Measurements from ENCODE around the gene ANO8. TPM values are rescaled to one million over a fixed set of nuclear protein-coding genes. Genes with fewer than 3 reads are reported as not detected.
A peak's percentile ranks its signal among the peaks of the same experiment; 100 is the strongest.

The ANO8 gene
- total and polyA plus RNA-seq, 2 experiments from 2014 or later = 4.5 to 24.9 TPM

DNA sequence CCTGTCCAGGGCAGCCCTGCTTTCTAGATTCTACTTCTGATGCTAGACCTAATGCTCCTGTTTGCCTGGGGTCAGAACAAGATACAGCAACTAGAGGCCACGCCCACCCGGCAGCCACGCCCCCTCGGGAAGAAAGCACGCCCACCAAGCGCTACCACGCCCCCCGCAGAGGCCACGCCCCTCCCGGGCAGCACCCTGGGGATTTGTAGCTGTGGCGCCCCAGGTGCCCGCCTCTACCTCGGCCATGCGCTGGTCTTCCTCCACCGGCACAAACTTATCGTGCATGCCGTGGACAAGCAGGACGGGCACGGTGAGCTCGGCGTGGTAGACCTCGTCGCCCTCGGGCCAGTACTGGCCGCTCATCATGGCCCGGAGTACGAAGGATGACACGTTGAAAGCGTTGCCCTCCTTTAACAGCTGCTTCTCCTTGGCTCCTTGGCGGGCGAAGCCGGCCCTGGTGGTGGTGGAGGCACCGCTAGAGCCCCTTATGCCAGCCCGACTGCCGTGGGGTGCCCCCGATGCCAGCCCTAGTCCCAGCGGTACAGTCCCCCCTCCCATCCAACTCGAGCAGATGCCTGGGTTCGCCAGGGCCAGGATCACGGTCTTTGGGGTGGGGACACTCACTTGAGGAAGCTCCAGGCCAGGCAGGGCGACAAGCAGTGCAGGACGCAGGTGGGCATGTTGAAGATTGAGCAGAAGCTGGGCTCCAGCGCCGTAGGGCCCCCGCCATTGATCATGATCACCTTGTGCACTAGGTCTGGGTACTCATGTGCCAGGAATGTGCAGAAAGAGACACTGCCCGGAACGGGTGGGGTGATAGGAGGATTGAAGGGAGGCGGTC is 40.4 kb downstream of the ANO8 start:
- DNase-seq (ENCODE audit: low spot score) (peak; percentile 82), ATAC-seq (peak; percentile 23)
- peak overlapping the region; percentile 80 for H3K27ac Mint-ChIP-seq
- Histone ChIP-seq H3K36me3 (ENCODE audit: insufficient read depth) (no peaks in the 10 kb centered on the region; the same call in 1 of the 2 replicates), H3K79me2 (replicated peaks; ENCODE audit: insufficient read depth) (peaks cover 15% of the 10 kb centered on the region), H3K27me3 (ENCODE audit: insufficient read depth) (no peaks in the 10 kb centered on the region), H3F3A (replicated peaks; ENCODE audit: low read depth) (peaks cover 18% of the 10 kb centered on the region), H3K4me1 (ENCODE audit: insufficient read depth) (peaks cover 11% of the 10 kb centered on the region), H4K20me1 (replicated peaks; ENCODE audit: insufficient read depth) (no peaks in the 10 kb centered on the region; the same call in 1 of the 2 replicates), H3K9me2 (ENCODE audit: insufficient read depth) (no peaks in the 10 kb centered on the region), H3K4me3 (peak overlapping the region; percentile 61), H3K4me2 (peak overlapping the region; percentile 83; the same call in 1 of the 2 replicates), H3K27ac (ENCODE audit: low read depth) (peak overlapping the region; percentile 84; the same call in 1 of the 2 replicates), H2AFZ (no peak overlapping the region)
- peaks cover 31% of the 10 kb centered on the region for H3K36me3 Mint-ChIP-seq (ENCODE audit: low read depth)
- TF ChIP-seq POLR2AphosphoS5 (IDR thresholded peaks at IDR 0.05; ENCODE audit: low read depth) (0 out of 2 replicates have a peak, but pooled peaks have one; percentile 20), EZH2phosphoT487 (IDR thresholded peaks at IDR 0.05; ENCODE audit: unreplicated experiment) (no peak)
- H3K4me3 Mint-ChIP-seq = peak overlapping the region; percentile 82
- peaks cover 20% of the 10 kb centered on the region for H3K27me3 Mint-ChIP-seq (ENCODE audit: insufficient read depth, low read depth, poor library complexity)
- peaks cover 10% of the 10 kb centered on the region; the same call in 2 of the 3 replicates for H3K9me3 Mint-ChIP-seq
- peaks cover 6% of the 10 kb centered on the region for H3K4me1 Mint-ChIP-seq

DNA sequence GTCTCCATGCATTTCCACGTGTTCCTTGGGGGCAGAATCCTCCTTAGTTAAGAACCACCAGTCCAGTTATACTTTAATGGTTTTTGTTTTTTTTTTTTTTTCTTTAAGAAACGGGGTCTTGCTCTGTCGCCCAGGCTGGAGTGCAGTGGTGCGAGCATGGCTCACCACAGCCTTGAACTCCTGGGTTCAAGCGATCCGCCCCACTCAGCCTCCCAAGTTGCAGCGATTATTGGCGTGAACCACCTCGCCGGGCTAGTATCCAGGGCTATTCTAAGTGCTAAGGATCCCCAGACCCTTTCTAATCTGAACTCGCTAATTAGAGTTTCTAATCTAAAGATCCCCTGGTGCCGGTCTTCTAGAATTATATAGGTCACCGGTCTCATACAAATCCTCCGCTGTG is 41.0 kb downstream of the ANO8 start:
- peaks cover 11% of the 10 kb centered on the region for H3K4me1 ChIP-seq (ENCODE audit: insufficient read depth)
- H3K27ac Mint-ChIP-seq = no peak overlapping the region; the same call in 1 of the 2 replicates
- H3K27me3 Mint-ChIP-seq (ENCODE audit: insufficient read depth, low read depth, poor library complexity) = peaks cover 20% of the 10 kb centered on the region
- H3K36me3 ChIP-seq (ENCODE audit: insufficient read depth) = no peaks in the 10 kb centered on the region; the same call in 1 of the 2 replicates
- no peaks in the 10 kb centered on the region; the same call in 1 of the 2 replicates for H4K20me1 ChIP-seq (replicated peaks; ENCODE audit: insufficient read depth)
- peak overlapping the region; percentile 84; the same call in 1 of the 2 replicates for H3K27ac ChIP-seq (ENCODE audit: low read depth)
- H3K4me3 ChIP-seq = peak overlapping the region; percentile 61
- H3K36me3 Mint-ChIP-seq (ENCODE audit: low read depth) = peaks cover 27% of the 10 kb centered on the region
- peaks cover 6% of the 10 kb centered on the region for H3K4me1 Mint-ChIP-seq
- no peak overlapping the region for H2AFZ ChIP-seq
- peaks cover 22% of the 10 kb centered on the region for H3F3A ChIP-seq (replicated peaks; ENCODE audit: low read depth)
- H3K27me3 ChIP-seq (ENCODE audit: insufficient read depth) = no peaks in the 10 kb centered on the region
- no peak for DNase-seq (ENCODE audit: low spot score)
- H3K9me2 ChIP-seq (ENCODE audit: insufficient read depth) = no peaks in the 10 kb centered on the region
- peak overlapping the region; percentile 83; the same call in 1 of the 2 replicates for H3K4me2 ChIP-seq
- H3K9me3 Mint-ChIP-seq = peaks cover 8% of the 10 kb centered on the region; the same call in 2 of the 3 replicates
- ATAC-seq = no peak
- peaks cover 15% of the 10 kb centered on the region for H3K79me2 ChIP-seq (replicated peaks; ENCODE audit: insufficient read depth)
- H3K4me3 Mint-ChIP-seq = peak overlapping the region; percentile 82
- TF ChIP-seq, protein P1, sequence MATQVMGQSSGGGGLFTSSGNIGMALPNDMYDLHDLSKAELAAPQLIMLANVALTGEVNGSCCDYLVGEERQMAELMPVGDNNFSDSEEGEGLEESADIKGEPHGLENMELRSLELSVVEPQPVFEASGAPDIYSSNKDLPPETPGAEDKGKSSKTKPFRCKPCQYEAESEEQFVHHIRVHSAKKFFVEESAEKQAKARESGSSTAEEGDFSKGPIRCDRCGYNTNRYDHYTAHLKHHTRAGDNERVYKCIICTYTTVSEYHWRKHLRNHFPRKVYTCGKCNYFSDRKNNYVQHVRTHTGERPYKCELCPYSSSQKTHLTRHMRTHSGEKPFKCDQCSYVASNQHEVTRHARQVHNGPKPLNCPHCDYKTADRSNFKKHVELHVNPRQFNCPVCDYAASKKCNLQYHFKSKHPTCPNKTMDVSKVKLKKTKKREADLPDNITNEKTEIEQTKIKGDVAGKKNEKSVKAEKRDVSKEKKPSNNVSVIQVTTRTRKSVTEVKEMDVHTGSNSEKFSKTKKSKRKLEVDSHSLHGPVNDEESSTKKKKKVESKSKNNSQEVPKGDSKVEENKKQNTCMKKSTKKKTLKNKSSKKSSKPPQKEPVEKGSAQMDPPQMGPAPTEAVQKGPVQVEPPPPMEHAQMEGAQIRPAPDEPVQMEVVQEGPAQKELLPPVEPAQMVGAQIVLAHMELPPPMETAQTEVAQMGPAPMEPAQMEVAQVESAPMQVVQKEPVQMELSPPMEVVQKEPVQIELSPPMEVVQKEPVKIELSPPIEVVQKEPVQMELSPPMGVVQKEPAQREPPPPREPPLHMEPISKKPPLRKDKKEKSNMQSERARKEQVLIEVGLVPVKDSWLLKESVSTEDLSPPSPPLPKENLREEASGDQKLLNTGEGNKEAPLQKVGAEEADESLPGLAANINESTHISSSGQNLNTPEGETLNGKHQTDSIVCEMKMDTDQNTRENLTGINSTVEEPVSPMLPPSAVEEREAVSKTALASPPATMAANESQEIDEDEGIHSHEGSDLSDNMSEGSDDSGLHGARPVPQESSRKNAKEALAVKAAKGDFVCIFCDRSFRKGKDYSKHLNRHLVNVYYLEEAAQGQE (IDR thresholded peaks at IDR 0.05; ENCODE audit: unreplicated experiment) = no peak
- TF ChIP-seq CREB1 (CRISPR knock-in tag; IDR thresholded peaks at IDR 0.05; ENCODE audit: low read depth) = no peak
- TF ChIP-seq, protein P2, sequence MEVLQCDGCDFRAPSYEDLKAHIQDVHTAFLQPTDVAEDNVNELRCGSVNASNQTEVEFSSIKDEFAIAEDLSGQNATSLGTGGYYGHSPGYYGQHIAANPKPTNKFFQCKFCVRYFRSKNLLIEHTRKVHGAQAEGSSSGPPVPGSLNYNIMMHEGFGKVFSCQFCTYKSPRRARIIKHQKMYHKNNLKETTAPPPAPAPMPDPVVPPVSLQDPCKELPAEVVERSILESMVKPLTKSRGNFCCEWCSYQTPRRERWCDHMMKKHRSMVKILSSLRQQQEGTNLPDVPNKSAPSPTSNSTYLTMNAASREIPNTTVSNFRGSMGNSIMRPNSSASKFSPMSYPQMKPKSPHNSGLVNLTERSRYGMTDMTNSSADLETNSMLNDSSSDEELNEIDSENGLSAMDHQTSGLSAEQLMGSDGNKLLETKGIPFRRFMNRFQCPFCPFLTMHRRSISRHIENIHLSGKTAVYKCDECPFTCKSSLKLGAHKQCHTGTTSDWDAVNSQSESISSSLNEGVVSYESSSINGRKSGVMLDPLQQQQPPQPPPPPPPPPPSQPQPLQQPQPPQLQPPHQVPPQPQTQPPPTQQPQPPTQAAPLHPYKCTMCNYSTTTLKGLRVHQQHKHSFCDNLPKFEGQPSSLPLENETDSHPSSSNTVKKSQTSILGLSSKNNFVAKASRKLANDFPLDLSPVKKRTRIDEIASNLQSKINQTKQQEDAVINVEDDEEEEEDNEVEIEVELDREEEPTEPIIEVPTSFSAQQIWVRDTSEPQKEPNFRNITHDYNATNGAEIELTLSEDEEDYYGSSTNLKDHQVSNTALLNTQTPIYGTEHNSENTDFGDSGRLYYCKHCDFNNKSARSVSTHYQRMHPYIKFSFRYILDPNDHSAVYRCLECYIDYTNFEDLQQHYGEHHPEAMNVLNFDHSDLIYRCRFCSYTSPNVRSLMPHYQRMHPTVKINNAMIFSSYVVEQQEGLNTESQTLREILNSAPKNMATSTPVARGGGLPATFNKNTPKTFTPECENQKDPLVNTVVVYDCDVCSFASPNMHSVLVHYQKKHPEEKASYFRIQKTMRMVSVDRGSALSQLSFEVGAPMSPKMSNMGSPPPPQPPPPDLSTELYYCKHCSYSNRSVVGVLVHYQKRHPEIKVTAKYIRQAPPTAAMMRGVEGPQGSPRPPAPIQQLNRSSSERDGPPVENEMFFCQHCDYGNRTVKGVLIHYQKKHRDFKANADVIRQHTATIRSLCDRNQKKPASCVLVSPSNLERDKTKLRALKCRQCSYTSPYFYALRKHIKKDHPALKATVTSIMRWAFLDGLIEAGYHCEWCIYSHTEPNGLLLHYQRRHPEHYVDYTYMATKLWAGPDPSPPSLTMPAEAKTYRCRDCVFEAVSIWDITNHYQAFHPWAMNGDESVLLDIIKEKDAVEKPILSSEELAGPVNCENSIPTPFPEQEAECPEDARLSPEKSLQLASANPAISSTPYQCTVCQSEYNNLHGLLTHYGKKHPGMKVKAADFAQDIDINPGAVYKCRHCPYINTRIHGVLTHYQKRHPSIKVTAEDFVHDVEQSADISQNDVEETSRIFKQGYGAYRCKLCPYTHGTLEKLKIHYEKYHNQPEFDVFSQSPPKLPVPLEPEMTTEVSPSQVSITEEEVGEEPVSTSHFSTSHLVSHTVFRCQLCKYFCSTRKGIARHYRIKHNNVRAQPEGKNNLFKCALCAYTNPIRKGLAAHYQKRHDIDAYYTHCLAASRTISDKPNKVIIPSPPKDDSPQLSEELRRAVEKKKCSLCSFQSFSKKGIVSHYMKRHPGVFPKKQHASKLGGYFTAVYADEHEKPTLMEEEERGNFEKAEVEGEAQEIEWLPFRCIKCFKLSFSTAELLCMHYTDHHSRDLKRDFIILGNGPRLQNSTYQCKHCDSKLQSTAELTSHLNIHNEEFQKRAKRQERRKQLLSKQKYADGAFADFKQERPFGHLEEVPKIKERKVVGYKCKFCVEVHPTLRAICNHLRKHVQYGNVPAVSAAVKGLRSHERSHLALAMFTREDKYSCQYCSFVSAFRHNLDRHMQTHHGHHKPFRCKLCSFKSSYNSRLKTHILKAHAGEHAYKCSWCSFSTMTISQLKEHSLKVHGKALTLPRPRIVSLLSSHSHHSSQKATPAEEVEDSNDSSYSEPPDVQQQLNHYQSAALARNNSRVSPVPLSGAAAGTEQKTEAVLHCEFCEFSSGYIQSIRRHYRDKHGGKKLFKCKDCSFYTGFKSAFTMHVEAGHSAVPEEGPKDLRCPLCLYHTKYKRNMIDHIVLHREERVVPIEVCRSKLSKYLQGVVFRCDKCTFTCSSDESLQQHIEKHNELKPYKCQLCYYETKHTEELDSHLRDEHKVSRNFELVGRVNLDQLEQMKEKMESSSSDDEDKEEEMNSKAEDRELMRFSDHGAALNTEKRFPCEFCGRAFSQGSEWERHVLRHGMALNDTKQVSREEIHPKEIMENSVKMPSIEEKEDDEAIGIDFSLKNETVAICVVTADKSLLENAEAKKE (CRISPR knock-in tag; IDR thresholded peaks at IDR 0.05) = no peak
- TF ChIP-seq EZH2phosphoT487 (IDR thresholded peaks at IDR 0.05; ENCODE audit: unreplicated experiment) = no peak
- no peak for TF ChIP-seq ZNF331 (CRISPR knock-in tag; IDR thresholded peaks at IDR 0.05; ENCODE audit: low read depth)
- no peak for TF ChIP-seq ZNF114 (CRISPR knock-in tag; IDR thresholded peaks at IDR 0.05)
- no peak for TF ChIP-seq POLR2AphosphoS5 (IDR thresholded peaks at IDR 0.05; ENCODE audit: low read depth)
- no peak for TF ChIP-seq NANOG (IDR thresholded peaks at IDR 0.05; ENCODE audit: borderline replicate concordance)
